HG02981 (cell line): ENCODE data around the gene CRTC1.

ENCODE experiments used
- ATAC-seq: cut with Tn5 transposase; IDR thresholded peaks from one replicate; pipeline ENCODE4 v1.9.1; 2021; ENCODE audit warnings: mild to moderate bottlenecking, moderate library complexity; ENCODE audit not compliant: unreplicated experiment

The CRTC1 gene

DNA sequence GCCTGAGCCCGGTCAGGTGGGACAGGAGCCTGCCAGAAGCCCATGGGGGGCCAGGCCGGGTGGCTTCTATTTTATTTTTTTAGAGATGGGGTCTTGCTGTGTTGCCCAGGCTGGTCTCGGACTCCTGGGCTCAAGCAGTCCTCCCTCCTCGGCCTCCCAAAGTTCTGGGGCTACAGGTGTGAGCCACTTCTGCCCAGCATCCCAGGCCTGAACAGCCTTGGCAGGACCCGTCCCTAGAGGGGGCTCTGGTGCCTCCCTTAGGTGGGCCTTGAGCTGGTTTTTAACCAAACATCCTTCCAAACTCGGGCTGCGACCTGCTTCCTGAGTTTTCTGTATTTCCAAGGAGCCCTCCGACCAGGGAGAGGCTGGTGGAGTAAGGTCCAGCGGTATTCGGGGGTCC is 97.2 kb downstream of the CRTC1 start:
- no peak for ATAC-seq

DNA sequence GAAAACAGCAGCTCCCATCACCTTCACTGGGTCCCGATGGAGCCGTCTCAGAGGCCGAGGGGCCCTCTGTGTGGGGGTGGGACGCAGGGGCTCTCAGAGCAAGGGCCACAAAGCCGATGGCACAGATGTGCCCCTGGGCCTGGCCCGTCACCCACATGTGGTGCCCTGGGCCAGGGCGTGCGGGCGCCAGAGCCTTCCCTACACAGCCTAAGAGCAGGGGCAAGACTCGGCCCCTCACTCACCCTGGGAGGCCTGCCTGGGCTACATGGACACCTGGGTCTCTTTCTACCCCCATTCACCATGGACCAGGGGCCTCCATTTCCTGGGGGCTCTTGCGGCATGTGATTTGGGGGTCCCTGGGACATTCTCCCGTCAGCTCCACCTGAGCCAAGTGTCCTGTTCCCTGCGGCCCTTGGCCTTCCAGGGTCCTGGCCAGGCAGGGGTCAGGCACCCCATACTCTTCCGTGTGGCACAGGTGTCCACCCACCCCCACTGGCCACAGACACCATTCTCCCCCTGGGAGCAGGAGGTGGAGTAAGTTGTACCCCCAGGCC is 97.6 kb downstream of the CRTC1 start:
- ATAC-seq, result no peak

DNA sequence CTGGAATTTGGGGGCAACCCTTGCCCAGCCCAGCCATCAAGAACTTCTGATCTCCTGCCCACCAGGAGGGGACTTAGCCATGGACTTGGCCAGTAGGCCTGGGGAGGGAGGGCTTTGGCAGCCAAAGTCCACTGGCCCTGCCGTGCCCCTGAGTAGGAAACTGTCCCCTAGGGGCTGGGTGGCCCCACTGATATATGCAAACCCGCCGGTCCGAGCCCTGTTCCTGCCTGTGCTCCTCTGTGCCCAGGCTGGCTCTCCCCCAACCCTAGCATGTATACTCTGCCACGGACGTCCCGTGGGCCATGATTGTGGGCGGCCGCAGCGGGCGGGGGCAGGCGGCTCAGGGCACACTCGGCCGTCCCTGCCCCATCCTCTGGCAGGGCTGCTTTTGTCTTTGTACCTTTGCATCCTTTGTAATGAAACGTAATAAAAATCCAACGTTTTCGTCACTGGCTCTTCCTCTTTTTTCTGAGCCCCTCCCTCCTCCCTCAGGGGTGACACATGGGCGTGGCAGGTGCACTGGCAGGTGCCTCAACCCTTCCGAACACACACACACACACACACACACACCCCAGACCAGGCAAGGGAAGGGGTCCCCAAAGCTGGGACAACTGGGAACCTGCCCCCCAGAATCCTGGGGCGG is 98.5 kb downstream of the CRTC1 start:
- no peak for ATAC-seq

DNA sequence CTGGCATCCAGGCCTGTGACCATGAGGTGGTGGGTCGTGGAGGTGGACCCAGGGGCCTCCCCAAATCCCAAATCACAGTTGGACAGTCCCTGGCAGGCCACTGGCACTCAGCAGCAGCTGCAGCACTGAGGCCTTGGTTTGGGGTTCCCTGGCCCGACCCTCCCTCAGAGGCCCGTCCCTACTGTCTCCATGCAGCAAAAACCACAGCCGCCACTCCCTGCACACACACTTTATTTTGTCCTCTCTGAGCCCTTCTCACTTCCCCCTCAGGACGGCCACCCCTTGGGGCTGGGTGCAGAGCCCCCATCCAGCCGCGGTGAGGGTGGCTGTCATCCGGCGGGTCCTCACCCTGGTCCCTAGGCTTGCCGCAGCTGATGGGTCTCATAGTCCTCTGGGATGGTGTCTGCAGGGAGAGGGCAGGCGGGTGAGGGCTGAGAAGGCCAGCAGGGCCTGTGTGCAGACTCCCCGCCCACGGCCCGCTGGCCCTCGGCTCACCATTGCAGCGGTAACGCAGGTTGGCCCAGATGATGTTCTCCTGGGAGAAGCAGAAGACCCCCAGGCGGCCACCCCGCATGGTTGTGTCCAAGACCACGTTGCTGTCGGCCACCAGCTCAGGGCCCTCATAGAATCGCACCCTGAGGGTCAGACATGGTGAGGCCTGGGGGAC is 99.2 kb downstream of the CRTC1 start:
- ATAC-seq, result no peak

DNA sequence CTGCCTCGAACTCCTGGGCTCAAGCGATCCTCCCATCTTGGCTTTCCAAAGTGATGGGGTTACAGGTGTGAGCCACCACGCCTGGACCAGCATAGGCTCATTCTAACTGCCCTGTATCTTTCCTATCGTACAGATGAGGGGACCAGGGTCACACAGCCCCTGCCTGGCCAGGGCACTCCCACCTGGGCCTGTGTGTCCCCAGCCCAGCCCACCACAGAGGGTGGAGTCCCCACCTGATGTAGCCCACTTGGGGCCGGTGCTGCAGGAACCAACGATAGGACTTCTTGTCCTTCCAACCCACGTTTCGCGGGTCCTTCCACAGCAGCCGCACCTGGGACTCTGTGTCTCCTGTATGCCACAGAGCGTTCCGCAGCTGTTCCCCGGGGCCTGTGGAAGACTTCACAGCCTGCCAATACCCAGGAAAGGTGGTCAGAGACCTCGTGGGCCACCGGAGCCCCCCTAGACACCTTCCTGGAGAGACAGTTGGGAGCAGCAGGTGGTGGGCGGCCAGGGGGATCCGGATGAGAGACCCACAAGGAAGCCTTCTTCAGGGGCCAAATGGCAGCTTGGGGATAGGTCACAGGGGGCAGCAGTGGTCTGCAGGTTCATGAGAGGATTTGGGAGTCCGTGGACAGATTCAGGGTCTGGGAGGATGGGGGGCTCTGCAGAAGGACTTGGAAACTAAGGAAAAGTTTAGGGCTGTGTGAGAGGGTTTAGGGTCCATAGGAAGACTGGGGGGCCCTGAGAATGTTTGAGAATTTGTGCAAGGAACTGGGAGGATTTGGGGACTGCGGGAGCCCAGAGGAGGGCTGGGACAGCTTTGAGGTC is 100.7 kb downstream of the CRTC1 start:
- no peak for ATAC-seq

DNA sequence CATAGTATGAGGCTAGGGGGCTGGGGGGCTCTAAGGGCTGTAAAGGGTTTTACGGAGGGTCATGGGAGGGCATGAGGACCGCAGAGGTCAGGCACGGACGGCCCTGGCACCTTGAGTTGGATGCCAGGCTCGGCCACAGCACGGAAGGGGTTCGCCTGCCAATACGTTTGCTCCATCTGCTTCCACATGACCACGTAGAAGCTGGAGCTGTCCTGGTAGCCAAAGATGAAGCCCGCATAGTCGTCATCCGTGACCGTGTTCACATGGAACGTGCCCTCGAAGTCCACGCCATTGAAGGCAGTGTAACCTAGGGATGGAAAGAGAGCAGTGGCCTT is 101.3 kb downstream of the CRTC1 start:
- ATAC-seq, result no peak

DNA sequence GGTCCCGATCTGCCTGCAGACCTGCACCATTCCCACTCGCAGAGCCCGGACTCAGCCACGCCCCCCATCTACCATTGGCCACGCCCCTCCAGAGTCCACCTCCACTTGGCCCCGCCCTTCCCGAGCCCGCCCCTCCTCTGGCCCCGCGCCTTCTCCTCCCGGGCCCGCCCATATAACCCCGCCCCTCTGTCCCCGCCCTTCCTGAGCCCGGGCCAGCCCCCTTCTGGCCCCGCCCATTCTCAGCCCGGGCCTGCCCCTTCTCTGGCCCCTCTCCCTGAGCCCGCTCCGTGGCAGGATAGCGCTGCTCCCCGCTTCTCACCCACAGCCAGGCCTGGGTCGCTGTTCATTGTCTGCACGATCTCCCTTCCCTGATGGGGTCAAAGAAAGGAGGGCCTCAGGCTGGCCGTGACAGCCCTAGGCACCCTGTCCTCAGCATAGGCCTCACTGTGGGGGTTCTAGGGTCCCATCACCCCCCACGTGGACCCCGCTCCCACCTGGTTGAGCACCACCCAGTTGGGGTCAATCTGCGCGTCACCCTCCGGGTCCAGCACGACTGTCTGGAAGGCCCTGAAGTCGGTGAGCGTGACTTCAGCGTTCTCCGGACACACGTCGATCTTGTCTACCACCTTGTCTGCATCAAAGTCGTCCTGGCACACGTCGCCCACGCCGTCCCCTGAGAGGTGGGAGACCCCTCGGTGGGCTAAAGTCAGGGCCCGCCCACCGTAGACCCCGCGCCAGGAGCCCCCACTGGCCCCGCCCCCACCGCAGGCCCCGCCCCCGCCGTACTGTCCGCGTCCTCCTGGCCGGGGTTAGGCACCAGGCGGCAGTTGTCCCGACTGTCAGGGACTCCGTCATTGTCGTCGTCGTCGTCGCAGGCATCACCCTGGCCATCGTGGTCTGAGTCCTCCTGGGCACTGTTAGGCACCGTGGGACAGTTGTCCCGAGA is 102.0 kb downstream of the CRTC1 start:
- ATAC-seq, result no peak

DNA sequence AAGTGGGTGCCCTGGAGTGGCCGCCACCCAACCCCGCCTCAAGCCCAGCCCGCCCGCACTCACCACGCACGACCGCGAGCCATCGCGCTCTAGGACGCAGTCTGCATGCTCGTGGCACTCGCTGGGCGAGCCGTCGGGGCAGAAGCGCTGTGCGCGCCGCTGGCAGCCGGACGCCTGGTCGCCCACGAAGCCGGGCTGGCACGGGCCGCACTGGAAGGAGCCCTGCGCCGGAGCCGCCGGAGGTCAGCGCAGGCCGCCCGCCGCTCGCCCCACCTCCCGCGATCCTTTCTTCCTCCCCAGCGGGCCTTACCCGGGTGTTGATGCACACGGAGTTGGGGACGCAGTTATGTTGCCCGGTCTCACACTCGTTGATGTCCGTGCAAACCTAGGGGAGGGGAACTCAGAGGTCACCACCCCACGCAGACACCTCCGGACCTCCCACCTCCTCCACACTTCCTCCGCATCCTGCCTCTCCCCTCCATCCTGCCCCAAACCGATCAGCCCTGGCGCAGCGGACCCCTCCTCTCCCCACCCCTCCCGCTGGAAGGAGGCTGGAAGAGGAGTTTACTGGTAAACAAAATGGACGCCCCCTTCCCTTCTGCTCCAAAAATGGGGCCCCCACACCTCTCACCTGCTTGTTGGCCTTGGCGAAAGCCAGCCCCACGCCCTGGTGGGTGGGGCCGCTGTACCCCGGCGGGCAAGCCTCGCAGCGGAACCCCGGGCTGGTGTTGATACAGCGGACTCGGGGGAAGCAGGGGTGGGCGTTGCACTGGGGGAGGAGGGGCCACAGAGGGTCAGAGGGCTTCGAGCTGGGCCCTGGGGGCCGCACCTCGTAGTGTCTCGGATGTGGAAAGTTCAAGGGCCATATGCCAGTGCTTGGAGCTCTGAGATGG is 105.3 kb downstream of the CRTC1 start:
- no peak for ATAC-seq

DNA sequence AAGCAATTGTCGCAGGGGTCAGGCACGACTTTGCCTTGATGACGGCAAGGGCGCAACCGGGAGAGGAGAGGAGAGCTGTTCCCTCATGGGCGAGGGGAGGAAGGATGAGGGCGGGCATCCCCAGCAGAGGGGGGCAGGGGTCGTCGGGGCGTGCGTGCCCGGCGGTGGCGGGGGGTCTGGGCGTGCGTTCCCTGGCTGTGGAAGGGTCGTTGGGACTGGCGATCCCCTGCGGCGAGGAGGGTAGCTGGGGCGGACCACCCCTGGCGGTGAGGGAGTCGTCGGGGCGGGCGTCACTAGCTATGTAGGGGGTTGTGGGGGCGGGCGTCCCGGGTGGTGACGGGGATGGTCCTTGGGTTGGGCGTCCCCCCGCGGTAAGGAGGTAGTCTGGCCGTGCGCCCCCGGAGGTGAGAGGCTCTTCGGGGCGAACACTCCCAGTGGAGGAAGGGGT is 106.0 kb downstream of the CRTC1 start:
- ATAC-seq, result no peak

DNA sequence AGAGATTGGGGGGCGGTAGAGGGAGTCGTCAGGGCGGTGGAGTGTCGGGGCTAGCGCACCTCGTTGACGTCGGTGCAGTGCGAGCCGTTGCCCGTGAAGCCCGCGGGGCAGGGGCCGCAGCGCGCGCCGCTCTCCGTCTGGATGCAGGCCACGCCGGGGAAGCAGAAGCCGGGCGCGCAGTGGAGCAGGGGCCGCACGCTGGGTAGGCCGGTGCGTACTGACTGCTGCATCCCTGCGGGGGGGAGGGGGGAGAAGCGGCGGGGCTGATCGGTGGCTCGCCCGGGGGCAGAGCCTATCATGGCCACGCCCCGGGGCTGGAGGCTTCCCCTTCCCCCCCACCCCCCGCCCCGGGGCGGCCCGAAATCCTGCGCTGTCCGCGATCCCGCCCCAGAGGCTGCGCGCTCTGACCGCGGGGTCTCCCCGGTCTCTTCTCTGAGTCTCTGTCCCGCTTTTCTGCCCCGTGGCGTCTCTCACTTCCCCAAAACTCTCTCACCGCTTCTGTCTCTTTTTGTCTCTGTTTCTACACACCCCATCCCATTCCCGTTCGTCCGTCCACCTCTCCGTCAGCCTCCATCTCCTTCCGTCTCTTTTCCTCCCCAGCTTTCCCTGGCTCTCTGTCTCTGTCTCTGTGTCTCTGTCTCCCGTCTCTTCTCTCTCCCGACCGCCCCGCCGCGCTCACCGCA is 106.5 kb downstream of the CRTC1 start:
- no peak for ATAC-seq

DNA sequence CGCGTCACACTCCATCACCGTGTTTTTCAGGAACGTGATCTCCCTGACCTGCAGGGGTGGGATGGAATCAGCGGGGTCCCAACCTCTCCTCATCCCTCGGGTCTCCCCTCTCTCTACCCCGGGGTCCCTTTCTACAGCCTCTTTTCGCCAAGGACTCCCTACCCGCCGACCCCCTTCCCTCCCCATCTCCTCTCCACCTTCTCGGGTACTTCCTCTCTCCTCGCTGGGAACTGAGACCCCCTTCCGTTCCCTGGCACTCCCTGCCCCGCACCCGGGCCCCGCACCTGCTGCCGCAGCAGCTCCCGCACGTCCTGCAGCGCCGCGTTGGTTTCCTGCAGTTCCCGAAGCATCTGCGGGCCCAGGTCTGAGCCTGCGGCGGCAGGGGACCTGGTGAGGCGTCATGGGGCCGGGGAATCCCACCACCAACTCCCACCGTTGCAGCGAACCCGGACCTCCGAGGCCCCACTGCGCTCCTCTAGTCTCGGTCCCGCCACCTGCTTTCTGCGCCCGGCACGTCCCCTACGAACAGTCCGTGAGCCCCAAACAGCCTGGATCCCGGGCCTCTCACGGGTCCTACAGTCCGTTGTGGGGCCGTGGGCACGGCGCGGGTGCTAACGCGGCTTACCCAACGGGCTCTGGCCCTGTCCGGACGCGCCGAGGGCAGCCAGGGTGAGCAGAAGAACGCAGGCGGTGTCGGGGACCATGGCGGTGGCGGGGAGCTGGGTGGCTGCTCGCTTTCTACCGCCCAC is 107.3 kb downstream of the CRTC1 start, which contains the start of gene COMP:
Gene COMP, minus strand, starts transcription at position 740 of the 749 bp plus-strand sequence. Its CDS starts 36 bp downstream, at position 704.
- no peak for ATAC-seq

DNA sequence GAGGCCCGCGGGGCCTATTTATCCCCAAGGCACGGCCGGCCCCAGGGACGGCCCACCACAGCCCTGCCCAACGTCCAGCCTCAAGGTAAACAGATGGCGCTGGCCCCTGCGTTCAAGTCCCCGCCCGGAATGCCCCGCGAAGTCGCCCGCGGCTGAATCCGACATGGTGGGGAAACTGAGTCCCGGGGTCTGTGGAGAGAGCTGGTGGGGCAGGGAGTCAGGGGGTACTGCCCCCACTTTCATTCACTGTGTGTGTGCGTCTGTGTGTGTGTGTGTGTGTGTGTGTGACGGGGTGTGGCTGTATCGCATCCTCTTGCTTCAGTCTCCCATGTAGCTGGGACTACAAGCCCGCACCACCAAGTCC is 107.8 kb downstream of the CRTC1 start:
- no peak for ATAC-seq

DNA sequence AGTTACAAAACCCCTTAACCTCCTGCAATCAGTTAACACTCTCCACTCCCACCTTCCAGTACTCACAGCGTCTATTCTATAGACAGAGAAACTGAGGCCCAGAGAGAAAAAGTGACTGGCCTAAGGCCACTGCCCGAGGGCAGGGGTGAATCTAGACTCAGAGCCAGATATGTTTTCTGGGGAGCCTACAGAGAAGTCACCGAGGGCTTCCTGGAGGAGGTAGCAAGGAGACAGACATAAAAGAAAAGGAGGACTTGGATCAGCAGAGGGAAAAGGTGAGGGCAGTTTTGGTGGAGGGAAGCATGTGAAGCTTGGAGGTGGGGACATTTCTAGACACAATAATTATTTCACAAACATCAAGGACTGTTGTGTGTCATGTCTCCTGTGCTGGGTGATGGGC is 109.2 kb downstream of the CRTC1 start:
- no peak for ATAC-seq

DNA sequence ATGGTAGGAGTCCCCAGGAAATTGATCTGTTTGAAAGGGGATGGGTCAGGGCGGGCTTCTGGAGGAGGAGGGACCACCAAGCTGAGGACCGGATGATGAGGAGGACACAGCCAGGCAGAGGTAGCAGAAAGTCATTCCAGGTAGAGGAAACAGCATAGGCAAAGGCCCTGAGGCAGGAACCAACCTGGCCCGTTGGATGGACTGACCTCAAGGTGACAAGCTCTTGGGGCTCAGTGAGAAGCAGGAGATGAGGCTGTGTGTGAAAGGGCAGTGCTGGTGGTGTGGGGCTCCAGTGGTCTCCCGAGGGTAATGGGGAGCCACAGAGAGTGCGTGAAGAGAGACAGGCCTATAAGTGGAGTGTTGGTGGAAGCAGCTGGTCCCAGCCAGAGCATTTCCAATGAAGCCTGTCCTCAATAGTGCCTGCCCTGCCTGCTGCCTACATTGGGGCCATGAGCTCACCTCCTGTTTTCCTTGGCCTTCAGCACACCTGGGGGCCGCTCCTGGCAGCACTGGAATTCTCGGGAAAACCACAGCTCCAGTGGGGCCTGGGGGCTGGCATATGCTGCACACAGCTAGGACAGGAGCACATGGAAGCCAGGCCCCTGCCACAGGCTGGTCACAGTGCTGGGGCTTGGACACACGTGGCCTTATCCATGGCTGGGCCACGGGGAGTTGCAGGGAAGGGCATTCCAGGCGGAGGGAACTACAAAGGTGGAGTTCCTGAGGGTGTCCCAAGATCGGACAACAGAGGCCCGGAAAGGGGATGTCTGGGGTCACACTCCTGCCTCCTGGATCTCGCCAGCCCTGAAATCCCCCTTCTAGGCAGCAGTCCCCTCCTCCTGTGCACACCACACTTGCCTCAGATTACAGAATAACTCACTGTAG is 109.9 kb downstream of the CRTC1 start:
- no peak for ATAC-seq

DNA sequence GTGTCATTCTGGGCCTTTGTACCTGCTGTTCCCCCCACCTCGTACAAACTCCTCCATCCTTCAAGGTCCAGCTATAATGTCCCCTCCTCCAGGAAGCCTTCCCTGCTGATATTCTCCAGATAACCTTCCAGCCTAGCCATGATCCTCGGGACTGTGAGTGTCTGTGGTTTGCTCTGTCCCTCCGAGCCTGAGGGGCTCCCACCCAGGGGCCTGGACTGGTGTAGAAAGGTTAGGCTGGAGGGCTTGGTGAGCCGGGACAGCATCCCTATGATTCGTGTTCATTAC is 110.5 kb downstream of the CRTC1 start:
- no peak for ATAC-seq

DNA sequence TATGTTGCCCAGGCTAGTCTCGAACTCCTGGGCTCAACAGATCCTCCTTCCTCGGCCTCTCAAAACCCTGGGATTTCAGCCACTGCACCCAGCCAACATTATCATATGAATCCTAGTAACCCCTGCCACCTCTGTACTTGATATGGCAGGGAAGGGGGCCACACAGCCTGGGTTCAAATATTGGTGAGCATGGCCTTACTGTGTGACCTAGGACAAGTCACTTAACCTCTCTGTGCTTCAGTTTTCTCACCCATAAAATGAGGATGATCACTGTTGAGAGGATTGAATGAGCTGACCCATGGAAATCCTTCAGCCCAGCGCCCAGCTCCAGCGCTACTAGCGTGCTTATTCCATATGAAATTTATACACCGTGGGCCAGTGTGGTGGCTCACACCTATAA is 111.2 kb downstream of the CRTC1 start:
- no peak for ATAC-seq

DNA sequence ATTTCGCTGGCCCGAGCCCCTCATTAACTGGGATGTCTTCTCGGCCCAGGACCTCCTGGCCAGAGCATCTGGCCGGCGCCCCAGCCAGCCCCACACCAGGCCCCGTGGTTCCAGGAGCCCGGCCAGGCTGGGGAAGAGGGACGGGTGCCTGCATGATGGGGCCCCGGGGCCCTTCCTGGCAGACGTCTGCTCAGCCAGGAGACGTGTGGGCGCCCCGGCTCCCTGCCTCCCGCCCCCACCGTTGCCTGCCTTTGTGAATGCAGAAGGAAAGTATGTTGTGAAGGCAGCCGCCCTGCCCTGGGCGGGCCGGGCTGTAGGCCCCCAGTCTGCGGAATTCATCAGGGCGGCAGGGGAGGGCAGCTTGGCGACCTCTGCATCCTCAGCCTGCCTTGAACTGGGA is 112.1 kb downstream of the CRTC1 start:
- ATAC-seq, result no peak

DNA sequence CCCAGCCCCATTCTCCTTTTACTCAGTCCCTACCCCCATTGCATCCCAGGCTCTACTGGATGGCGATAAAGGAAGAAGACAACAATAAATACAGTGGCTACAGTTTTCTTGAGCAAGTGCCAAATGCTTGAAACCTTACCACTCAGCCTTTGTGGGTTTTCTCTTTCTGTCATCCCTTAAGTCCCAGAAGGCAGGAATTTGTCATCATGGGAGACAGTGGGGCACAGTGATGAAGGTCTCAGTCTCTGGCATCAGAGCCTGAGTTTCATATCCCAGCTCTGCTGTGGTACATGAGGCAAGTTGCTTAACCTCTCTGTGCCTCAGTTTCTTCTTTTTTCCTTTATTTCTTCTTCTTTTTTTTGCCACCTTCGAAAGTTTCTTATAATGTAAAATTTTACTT is 112.8 kb downstream of the CRTC1 start:
- no peak for ATAC-seq
